Activated CD4-positive, CD25-positive, alpha-beta regulatory T cell treated with anti-CD3 and anti-CD28 coated beads, Interleukin-2, amount 50 U/mL, for 16 hours (primary cell): ENCODE measurements around the gene SMIM1.
"Not testable (repeated sequence)": the region's sequence is repeated elsewhere in the genome, so short reads cannot be mapped to it uniquely, and the experiment has no call there.

ENCODE experiments used
- DNase-seq: peaks from one replicate; pipeline ENCODE4 v3.0.0-alpha.2; 2020; ENCODE audit warnings: low read depth, low spot score

The SMIM1 gene

GRCh38 chr1:3736708-3737107, 35.8 kb upstream of the SMIM1 start:
- DNase-seq, result no peak

- no peak for DNase-seq
Observed at GRCh38 chr1:3738943-3739342, 33.6 kb upstream of the SMIM1 start.

GRCh38 chr1:3740042-3740441, 32.5 kb upstream of the SMIM1 start:
- no peak for DNase-seq

DNA sequence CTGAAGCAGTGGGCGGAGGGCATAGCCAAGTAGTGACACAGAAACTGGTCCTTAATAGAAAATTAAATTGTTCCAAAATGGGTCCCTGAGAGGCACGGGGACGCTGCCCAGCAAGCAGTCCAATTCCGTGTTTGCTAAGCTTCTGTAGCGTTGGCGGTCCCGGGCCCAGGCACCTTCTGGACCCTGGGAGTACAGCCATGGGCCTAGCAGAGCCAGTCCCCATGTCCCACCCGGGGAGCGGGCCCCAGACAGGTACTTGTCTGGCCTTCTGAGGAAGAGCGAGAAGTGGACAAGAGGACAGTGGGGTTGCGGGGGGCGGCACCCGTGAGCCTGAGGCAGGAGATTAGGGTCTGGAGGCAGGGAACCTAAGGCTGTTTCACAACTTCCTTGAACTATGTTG, 31.8 kb upstream of the SMIM1 start:
- no peak for DNase-seq

GRCh38 chr1:3741566-3742438, 30.7 kb upstream of the SMIM1 start:
- no peak for DNase-seq

DNA sequence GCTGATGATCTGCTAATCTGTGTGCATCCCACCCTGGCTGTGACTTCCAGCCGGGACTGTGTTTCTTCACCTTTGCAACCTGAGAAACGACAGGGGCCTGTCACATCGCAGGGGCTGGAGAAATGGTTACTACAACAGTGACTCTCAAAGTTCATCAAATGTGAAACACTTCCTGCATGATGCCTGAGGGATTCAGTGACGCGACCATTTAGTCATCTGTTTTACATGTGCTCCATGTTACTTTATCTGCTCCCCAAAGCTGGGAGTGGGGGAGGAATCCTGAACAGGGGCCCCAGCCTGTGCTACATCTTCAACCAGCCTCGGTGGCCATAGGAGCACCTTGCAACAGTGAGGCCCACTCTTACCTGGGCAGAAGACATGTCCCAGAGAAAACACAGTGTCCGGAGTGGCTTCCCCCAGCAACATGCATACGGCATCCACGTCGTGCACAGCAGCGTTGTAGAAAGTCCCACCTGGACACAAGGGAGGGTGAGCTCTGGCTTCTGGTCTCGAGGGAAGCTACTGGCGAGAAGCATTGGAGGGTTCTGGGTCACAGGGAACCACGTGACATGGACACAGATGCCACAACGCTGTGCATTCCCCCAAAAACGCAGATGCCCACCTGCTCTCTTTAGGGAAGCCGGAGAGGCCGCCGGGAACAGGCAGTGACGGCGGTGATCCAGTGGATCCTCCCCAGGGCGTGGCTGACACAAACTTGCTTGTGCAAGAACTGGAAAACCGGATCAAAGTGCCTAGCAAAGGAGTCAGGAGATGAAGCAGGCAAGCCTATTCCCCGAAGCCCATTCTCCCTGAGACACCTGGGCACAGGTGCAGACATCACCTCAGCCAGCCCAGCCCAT, 29.9 kb upstream of the SMIM1 start:
- DNase-seq, result no peak

- no peak for DNase-seq
Observed at GRCh38 chr1:3743421-3743820, 29.1 kb upstream of the SMIM1 start.

- DNase-seq, result no peak
Observed at GRCh38 chr1:3743826-3744225, 28.7 kb upstream of the SMIM1 start.

DNA sequence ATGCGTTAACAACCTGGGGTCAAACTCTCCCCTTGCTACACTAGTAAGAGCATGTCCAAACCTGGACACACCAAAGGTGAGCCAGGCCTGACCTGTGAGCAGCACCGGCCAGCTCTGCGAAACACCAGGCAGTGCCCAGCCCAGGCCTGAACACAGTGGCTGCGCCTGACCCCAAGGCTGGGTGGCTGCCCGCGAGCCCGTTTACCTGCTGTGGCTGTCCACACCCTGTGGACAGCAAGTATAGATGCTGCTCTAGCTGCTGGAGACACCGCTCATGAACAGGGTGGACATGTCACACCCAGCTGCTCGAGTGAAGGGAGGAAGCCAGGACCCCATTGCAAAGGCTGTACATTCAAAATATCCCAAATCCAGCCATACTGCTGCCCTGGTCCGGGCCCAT, 27.9 kb upstream of the SMIM1 start:
- no peak for DNase-seq

DNA sequence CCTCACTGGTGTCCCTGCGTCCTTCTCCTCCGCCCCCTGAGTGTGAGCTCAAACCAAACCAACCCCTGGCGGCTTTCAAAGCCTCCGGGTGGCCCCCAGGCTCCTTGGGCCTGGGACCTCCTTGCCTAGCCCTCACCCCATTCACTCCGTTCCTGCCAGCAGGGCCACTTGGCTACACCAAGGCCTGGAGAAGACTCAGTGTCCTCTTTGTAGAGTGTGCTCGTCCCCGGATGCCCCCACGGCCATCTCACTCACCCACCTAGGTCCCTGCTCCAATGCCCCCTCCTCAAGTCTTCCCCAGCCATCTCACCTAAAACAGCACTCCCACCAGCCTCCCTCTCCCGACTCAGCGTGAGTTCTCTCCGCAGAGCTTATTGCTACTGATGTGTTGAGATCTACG, 27.5 kb upstream of the SMIM1 start:
- no peak for DNase-seq

DNA sequence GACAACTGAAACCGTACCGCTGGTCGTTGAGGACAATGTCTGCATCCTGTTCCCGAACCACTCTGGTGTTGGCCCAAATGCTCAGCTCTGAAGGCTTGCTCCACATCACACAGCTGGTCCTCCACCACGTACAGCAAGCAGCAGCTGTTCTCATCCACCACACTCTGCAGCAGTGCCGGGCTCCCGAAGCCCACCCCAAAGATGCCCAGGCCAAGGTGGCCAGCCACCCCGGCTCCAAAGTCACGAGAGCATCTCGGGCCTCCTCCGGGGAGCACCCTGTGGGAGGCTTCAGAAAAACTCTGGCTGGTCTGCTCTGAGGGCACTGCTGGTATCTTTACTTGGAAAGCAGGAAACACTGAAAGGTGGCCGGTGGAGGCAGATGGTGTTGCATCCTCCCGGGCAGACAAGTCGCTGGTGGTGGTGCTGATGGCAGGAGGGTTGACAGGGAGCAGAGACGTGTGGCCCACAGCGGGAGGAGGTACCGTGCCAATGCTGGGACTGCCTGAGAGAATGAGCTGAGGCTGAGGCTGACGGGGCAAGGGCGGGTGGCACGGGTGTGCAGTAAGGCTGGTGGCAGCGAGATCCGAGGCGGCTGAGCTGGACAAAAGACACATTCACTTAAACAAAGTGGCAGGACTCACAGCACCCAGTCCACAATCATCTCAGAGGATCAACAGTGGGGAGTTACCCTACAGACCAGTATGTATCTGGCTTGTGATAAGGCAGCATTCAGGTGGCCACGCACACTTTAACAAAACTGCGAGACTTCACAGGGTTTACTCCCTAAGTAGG, 26.8 kb upstream of the SMIM1 start:
- no peak for DNase-seq

DNA sequence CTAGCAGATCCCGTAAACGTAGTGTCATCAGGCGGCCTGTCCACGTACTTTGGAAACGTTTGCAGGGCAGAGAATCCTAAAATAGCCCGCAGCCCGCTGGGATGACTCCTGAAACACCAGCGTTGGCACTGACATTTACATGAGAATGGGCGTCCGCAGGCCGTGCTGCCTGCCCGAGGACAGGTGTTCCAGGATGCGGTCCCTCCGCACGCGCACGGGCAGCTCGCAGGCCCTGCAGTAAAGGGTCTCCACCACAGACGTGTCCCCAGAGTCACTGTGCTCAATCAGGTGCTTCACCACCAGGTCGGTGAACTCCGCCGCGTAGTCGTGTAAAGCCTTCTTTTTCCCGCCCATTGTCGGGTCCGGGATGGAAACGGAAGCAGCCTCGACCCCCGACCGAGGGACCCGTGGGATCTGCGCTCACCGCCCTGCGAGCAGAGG, 26.1 kb upstream of the SMIM1 start:
- DNase-seq, result no peak

GRCh38 chr1:3746830-3747521, 25.6 kb upstream of the SMIM1 start:
- peak; percentile 73 for DNase-seq

DNA sequence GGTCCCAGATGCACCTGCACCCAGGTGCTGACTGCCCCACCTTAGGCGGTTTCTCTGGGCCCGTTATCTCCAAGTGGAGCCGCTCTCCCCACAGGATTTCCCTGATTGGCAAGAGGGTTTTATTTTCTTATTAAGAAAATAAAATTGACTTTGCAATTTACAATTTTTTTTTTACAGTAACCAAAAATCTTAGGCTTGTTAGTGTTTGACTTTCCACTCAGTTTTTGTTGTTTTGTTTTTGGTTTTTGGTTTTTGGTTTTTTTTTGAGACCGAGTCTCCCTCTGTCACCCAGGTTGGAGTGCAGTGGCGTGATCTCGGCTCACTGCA, 25.1 kb upstream of the SMIM1 start:
- DNase-seq, result no peak

DNA sequence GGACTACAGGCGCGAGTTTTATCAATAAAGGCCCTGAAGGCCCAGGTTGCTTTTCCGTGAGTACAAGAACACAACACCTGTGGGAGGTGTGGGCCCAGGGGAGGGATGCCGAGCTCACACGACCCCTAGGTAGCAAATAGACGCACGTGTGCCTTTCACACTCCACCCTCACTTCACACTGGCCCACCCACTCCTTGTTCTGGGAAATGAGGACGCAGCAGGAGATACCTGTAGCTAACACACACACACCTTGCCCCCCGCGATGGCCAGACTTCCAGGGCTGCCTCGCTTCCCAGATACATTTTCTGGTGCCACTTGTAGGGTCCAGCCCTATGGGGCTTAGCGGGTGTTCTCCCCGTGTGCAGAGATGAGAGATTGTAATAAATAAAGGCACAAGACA, 24.6 kb upstream of the SMIM1 start:
- no peak for DNase-seq

DNA sequence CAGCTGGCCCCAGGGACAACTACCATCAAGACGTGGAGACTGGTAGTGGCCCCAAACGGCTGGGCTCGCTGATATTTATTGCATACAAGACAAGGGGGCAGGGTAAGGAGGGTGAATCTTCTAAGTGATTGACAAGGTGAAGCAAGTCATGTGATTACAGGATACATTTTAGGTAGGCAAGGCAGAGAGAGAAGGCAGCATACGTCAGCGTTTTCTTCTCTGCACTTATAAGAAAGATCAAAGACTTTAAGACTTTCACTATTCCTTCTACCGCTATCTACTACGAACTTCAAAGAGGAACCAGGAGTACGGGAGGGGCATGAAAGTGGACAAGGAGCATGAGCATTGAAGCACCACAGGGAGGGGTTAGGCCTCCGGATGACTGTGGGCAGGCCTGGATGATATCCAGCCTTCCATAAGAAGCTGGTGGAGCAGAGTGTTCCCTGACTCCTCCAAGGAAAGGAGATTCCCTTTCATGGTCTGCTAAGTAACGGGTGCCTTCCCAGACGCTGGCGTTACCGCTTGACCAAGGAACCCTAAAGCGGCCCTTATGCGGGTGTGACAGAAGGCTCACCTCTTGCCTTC, 24.1 kb upstream of the SMIM1 start:
- not testable (repeated sequence) for DNase-seq

DNA sequence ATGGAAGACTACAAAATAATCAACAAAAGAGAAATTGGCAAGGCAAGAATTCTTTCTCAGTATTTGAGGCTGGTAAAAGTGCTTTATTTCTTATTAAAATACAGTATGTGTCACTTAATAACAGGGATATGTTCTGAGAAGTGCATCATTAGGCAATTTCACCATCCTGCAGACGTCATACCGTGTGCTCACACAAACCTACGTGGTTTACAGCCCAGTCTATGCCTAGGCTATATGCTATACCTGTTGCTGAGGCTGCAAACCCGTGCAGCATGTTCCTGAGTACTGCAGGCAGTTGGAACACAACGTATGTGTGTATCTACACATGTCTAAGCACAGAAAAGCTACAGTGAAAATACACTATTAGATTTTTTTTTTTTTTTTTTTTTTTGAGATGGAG, 23.0 kb upstream of the SMIM1 start:
- DNase-seq, result no peak

DNA sequence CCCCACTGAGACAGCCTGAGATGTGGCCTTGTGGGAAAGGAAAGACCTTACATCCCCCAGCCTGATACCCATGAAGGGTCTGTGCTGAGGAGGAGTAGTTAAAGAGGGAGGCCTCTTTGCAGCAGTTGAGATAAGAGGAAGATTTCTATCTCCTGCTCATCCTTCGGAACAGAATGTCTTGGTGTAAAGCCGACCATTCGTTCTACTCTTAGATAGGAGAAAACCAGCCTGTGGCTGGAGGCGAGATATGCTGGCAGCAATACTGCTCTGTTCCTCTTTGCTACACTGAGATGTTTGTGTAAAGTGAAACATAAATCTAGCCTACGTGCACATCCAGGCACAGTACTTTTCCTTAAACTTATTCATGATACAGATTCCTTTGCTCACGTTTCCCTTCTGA, 21.8 kb upstream of the SMIM1 start:
- no peak for DNase-seq

DNA sequence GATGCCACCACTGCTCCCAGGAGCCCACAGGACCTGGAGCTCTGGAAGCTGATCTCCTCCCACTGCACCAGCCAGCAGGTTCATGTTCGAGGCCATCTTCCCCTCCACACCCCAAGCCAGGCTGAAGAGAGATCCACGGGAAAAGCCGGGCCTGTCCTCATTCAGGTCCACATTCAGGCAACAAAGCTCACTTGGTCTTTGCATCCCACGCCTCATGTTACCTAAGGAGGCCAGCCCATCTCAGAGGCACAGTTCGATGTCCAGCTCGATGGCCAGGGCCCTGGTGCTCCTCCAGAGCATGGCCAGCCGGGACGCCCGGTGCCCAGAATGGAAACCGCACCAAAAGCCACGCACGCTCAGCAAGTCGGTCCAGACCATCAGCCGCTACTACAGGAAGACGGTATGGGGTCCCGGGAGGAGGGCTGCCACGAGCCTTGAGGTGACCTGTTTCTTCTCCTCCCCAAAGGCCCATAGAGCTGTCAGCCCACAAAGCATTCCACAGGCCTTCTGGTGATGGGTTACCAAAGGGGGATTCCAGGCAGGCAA, 20.1 kb upstream of the SMIM1 start, which contains the start of gene CCDC27:
CCDC27 (plus strand) TSS at position 51 of the 546 bp plus-strand sequence; CDS start at position 83, 32 bp downstream.
- no peak for DNase-seq

- no peak for DNase-seq
Observed at GRCh38 chr1:3753656-3754454, 18.7 kb upstream of the SMIM1 start.
